Left lung (tissue), 10 donors: Measurements from ENCODE around the gene PEF1. TPM values are rescaled to one million over a fixed set of nuclear protein-coding genes. Genes with fewer than 3 reads are reported as not detected.

Experiments
- ATAC-seq: fragments of 200-7000 bp; cut with Tn5 transposase; one replicate; pipeline ENCODE4 v1.9.1; 2020; ENCODE audit warnings: moderate library complexity
- DNase-seq, 4 donors: peaks; one replicate each; pipeline ENCODE4 v3.0.0-alpha.2; 2013 to 2020
- H3K27ac ChIP-seq, 2 donors: fragments of 200-600 bp; sonication (generic) in 1 of 2; one replicate each; pipeline versions ENCODE4 v1.5.0 to v1.8.0; 2020 to 2021
- H3K27me3 ChIP-seq, 2 donors: fragments of 200-600 bp; sonication (generic) in 1 of 2; one replicate each; pipeline versions ENCODE4 v1.5.0 to v1.8.0; 2020 to 2021
- H3K36me3 ChIP-seq, 2 donors: fragments of 200-600 bp; sonication (generic) in 1 of 2; one replicate each; pipeline versions ENCODE4 v1.5.0 to v1.8.0; 2020 to 2021
- H3K4me1 ChIP-seq, 2 donors: fragments of 200-600 bp; one replicate each; pipeline ENCODE4 v1.8.0; 2021
- H3K4me3 ChIP-seq, 2 donors: fragments of 200-600 bp; sonication (generic) in 1 of 2; one replicate each; pipeline versions ENCODE4 v1.5.0 to v1.8.0; 2020 to 2021; ENCODE audit warnings: mild to moderate bottlenecking in 1 of 2
- H3K9me3 ChIP-seq, 2 donors: fragments of 200-600 bp; sonication (generic) in 1 of 2; one replicate each; pipeline versions ENCODE4 v1.5.0 to v1.8.0; 2020 to 2021
- intact Hi-C, 2 donors: fragments of 100-400 bp; cut with DNase I; formaldehyde crosslinking; loops; one replicate each; pipeline versions ENCODE4 v1.11.2 to v1.14.2; 2022
- polyA plus RNA-seq, 6 donors: library from polyadenylated mRNA; unstranded; fragments of 120-200 nt; gene quantifications; one replicate each; pipeline ENCODE4 v1.2.1, GENCODE V29; 2013; ENCODE audit not compliant: insufficient read length in 6 of 6
- total RNA-seq, 2 donors: library from RNA; stranded (reverse); fragmentation: NEBNext Ultra II Directional; extraction: Animal tissue kit (Norgen Biotek cat#: 25700); gene quantifications; one replicate each; pipeline ENCODE4 v1.2.1, GENCODE V29; 2021
- TF ChIP-seq, protein P1 (sequence below), 2 donors: fragments of 200-600 bp; sonication (generic) in 1 of 2; IDR thresholded peaks; one replicate each; pipeline versions ENCODE4 v1.5.0 to v1.8.0; 2021; ENCODE audit warnings: antibody characterized with exemption in 2 of 2
- donor health status: DM: no; HTN: yes; CAD: no.
- donor health status: DM: no; HTN: no; CAD: no.

PEF1 gene
- total and polyA plus RNA-seq, 8 donors, result 55.4 to 75.8 (median 64.3) TPM

- Histone ChIP-seq H3K36me3 (no peaks in the 10 kb centered on the region), H3K4me1 (peaks cover 0 to 8% of the 10 kb centered on the region in 2 donors), H3K9me3 (no peaks in the 10 kb centered on the region), H3K4me3 (no peak overlapping the region), H3K27me3 (peaks cover 7 to 35% of the 10 kb centered on the region in 2 donors), H3K27ac (no peak overlapping the region)
- ATAC-seq (no peak), DNase-seq (no peak)
- TF ChIP-seq, protein P1, sequence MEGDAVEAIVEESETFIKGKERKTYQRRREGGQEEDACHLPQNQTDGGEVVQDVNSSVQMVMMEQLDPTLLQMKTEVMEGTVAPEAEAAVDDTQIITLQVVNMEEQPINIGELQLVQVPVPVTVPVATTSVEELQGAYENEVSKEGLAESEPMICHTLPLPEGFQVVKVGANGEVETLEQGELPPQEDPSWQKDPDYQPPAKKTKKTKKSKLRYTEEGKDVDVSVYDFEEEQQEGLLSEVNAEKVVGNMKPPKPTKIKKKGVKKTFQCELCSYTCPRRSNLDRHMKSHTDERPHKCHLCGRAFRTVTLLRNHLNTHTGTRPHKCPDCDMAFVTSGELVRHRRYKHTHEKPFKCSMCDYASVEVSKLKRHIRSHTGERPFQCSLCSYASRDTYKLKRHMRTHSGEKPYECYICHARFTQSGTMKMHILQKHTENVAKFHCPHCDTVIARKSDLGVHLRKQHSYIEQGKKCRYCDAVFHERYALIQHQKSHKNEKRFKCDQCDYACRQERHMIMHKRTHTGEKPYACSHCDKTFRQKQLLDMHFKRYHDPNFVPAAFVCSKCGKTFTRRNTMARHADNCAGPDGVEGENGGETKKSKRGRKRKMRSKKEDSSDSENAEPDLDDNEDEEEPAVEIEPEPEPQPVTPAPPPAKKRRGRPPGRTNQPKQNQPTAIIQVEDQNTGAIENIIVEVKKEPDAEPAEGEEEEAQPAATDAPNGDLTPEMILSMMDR (IDR thresholded peaks at IDR 0.05), result no peak
- intact Hi-C loops, result no loop called here
These were observed 25.5 kb downstream of the PEF1 start for GRCh38 chr1:31618916-31619846.

GRCh38 chr1:31617916-31618746 lies 26.5 kb downstream of the PEF1 start:
- TF ChIP-seq, protein P1 (IDR thresholded peaks at IDR 0.05), result peak; percentile 69 to 73
- Histone ChIP-seq H3K36me3 (no peaks in the 10 kb centered on the region), H3K4me3 (peak overlapping the region; percentile 30 to 31), H3K9me3 (no peaks in the 10 kb centered on the region), H3K27me3 (peaks cover 7 to 35% of the 10 kb centered on the region in 2 donors), H3K27ac (no peak overlapping the region), H3K4me1 (peaks cover 0 to 8% of the 10 kb centered on the region in 2 donors)
- peak; percentile 88 for ATAC-seq
- peak in 3 of 4 donors; percentile 35 to 82 (median 58) for DNase-seq
- intact Hi-C loops, result no loop called here

DNA sequence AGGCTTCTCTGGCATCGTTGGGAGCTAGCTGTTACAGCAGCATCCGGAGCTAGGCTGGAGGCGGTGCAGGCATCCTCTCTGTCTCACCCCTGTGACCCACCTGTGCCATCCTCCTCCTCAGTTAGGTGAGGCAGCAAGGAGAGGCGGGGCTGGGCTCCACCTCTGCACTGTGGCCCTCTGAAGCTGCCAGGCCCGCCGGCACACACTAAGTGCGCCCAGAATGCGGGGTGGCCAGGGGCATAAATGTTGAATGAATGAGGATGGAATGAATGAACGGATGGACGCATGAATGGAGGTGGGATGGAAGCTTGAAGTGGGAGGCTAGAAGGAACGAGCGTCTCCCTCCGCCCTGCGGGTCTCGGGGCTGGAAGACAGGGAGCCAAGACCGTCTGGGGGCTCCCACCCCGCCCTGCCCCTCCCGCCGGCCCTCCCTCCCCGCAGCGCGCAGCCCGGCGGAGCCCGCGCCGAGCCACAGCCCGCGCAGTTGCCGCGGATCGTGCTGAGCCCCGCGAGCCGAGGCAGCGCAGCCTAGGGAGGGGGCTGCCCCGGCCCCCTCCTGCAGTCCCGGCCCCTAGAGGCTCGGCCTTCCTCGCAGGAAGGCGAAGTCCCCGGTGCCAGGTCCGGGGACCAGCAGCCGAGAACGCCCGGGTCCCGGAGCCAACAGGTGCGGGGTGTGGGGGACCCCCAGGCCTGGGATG lies 27.3 kb downstream of the PEF1 start, which contains the start of gene HCRTR1:
Gene HCRTR1 (plus strand): TSS at position 472 of the 698 bp plus-strand sequence. CDS start 1,504 bp downstream, outside the sequence.
- no peaks in the 10 kb centered on the region for H3K36me3 ChIP-seq
- H3K27me3 ChIP-seq, result peaks cover 7 to 35% of the 10 kb centered on the region in 2 donors
- H3K4me3 ChIP-seq, result peak within 1 kb of the TSS; percentile 30 to 31
- peak in 1 of 4 donors; percentile 58 for DNase-seq
- peaks cover 0 to 8% of the 10 kb centered on the region in 2 donors for H3K4me1 ChIP-seq
- H3K27ac ChIP-seq, result no peak within 1 kb of the TSS
- intact Hi-C loops, result no loop called here
- ATAC-seq, result peak; percentile 56
- H3K9me3 ChIP-seq, result no peaks in the 10 kb centered on the region
- TF ChIP-seq, protein P1 (IDR thresholded peaks at IDR 0.05), result no peak

DNA sequence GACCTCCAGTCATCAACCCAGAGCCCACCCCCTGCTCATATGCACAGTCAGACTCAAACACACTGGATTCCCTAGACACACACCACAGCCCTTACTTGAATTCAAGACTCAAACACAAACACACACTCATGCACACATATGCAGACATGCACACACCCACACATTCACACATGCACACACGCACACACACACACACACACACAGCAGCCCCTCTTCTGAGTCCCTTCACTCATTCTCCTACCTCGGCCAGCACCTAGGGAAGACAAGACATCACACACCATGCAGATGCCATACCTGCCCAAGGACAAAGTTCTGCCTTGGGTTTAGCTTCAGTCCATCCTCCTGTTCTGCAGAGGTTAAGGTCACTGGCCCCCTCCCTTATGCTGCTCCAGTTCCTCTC lies 28.7 kb downstream of the PEF1 start:
- no peak for DNase-seq
- ATAC-seq, result no peak
- intact Hi-C loops, result no loop called here
- Histone ChIP-seq H3K4me3 (no peak overlapping the region), H3K27ac (no peak overlapping the region), H3K9me3 (no peaks in the 10 kb centered on the region), H3K4me1 (peaks cover 0 to 8% of the 10 kb centered on the region in 2 donors), H3K36me3 (no peaks in the 10 kb centered on the region), H3K27me3 (peaks cover 7 to 35% of the 10 kb centered on the region in 2 donors)
- TF ChIP-seq, protein P1 (IDR thresholded peaks at IDR 0.05), result no peak
